B cell (primary cell): ENCODE data around the gene PHF20. TPM values are rescaled to one million over a fixed set of nuclear protein-coding genes. Genes with fewer than 3 reads are reported as not detected.

ENCODE experiments used
- ATAC-seq: fragments of 200-7000 bp; cut with Tn5 transposase; one replicate; pipeline ENCODE4 v1.10.0; 2021; ENCODE audit warnings: low read depth, mild to moderate bottlenecking, moderate number of reproducible peaks, moderate library complexity
- CTCF ChIA-PET: fragments of 350-600 bp; sonication (Branson Sonifier 250); formaldehyde crosslinking; loops from one replicate; lab custom pipeline; 2021; ENCODE audit warnings: antibody characterized with exemption, inconsistent platforms; lab: Charles Lee
- POLR2A ChIA-PET: fragments of 350-600 bp; sonication (Branson Sonifier 250); formaldehyde crosslinking; loops from one replicate; lab custom pipeline; 2021; ENCODE audit warnings: antibody characterized with exemption; lab: Charles Lee
- DNase-seq: peaks from one replicate; pipeline ENCODE4 v3.0.0; 2013
- H2AFZ ChIP-seq: 2 replicates; pipeline ENCODE4 v1.6.1; 2012; ENCODE audit warnings: mild to moderate bottlenecking, low read depth, low read length; ENCODE audit not compliant: insufficient read depth, poor library complexity, severe bottlenecking
- H3K27ac ChIP-seq, 2 donors: 1 replicate in 1 of 2; 2 replicates in 1 of 2; pipeline ENCODE4 v1.5.1; 2012 to 2013; ENCODE audit warnings: low read length in 2 of 2, mild to moderate bottlenecking in 2 of 2, moderate library complexity in 1 of 2
- H3K27me3 ChIP-seq, 4 experiments: fragments of 200-600 bp in 1 of 4; sonication (generic) in 1 of 4; replicated peaks in 1 of 4; 1 replicate in 2 of 4; 2 replicates in 2 of 4; pipeline versions ENCODE4 v1.6.1 to v1.7.0; 2013 to 2016; ENCODE audit warnings: low read length in 3 of 4, mild to moderate bottlenecking in 2 of 4, mixed read lengths in 1 of 4, moderate library complexity in 1 of 4; ENCODE audit not compliant: insufficient read depth in 4 of 4, control insufficient read depth in 3 of 4; ENCODE audit errors: control extremely low read depth in 1 of 4
- H3K36me3 ChIP-seq, 2 experiments: replicated peaks in 1 of 2; 1 replicate in 1 of 2; 2 replicates in 1 of 2; pipeline versions ENCODE4 v1.6.1 to v1.7.1; 2013; ENCODE audit warnings: low read length in 1 of 2; ENCODE audit not compliant: insufficient read depth in 2 of 2, control insufficient read depth in 1 of 2; ENCODE audit errors: control extremely low read depth in 1 of 2, extremely low read depth in 1 of 2
- H3K4me1 ChIP-seq, 2 donors: fragments of 200-600 bp in 1 of 2; sonication (generic) in 1 of 2; 1 replicate in 1 of 2; 2 replicates in 1 of 2; pipeline versions ENCODE4 v1.5.1 to v1.6.1; 2013 to 2017; ENCODE audit warnings: low read length in 2 of 2; ENCODE audit not compliant: control insufficient read depth in 2 of 2, insufficient read depth in 2 of 2
- H3K4me2 ChIP-seq: replicated peaks from 2 replicates; pipeline ENCODE3; 2012; ENCODE audit warnings: mild to moderate bottlenecking, low read depth, low read length; ENCODE audit not compliant: poor library complexity, severe bottlenecking
- H3K4me3 ChIP-seq, 5 experiments: fragments of 200-600 bp in 1 of 5; sonication (generic) in 1 of 5; 1 replicate in 3 of 5; 2 replicates in 2 of 5; pipeline versions ENCODE4 v1.5.1 to v1.7.0; 2011 to 2016; ENCODE audit warnings: low read length in 4 of 5, mild to moderate bottlenecking in 4 of 5, low read depth in 2 of 5, control low read depth in 1 of 5, moderate library complexity in 1 of 5; ENCODE audit not compliant: insufficient read depth in 1 of 5; ENCODE audit errors: control extremely low read depth in 1 of 5, extremely low read depth in 1 of 5
- H3K79me2 ChIP-seq: fragments of 200-600 bp; sonication (generic); one replicate; pipeline ENCODE4 v1.6.0; 2016; ENCODE audit warnings: low read length; ENCODE audit not compliant: control insufficient read depth, insufficient read depth
- H3K9ac ChIP-seq: fragments of 200-600 bp; sonication (generic); 2 replicates; pipeline ENCODE4 v1.6.1; 2017; ENCODE audit warnings: mild to moderate bottlenecking, low read length, moderate library complexity
- H3K9me3 ChIP-seq, 3 donors: one replicate each; pipeline versions ENCODE4 v1.6.1 to v1.7.1; 2013; ENCODE audit warnings: low read length in 2 of 3; ENCODE audit not compliant: control insufficient read depth in 2 of 3, insufficient read depth in 1 of 3; ENCODE audit errors: control extremely low read depth in 1 of 3
- H4K20me1 ChIP-seq: 2 replicates; pipeline ENCODE4 v1.6.0; 2012; ENCODE audit warnings: mild to moderate bottlenecking, low read length; ENCODE audit not compliant: insufficient read depth, control insufficient read depth, poor library complexity, severe bottlenecking
- H3K27ac Mint-ChIP-seq: one replicate; pipeline ENCODE4 v1.8.0; 2021; ENCODE audit warnings: mixed read lengths
- H3K27me3 Mint-ChIP-seq: one replicate; pipeline ENCODE4 v1.8.0; 2021; ENCODE audit warnings: mixed read lengths
- H3K4me1 Mint-ChIP-seq: one replicate; pipeline ENCODE4 v1.8.0; 2021; ENCODE audit warnings: mixed read lengths
- H3K4me3 Mint-ChIP-seq: one replicate; pipeline ENCODE4 v1.8.0; 2021; ENCODE audit warnings: mixed read lengths
- H3K9me3 Mint-ChIP-seq: one replicate; pipeline ENCODE4 v1.8.0; 2022; ENCODE audit warnings: mixed read lengths; ENCODE audit not compliant: insufficient read depth
- EZH2 ChIP-seq: IDR thresholded peaks from 2 replicates; pipeline ENCODE4 v1.6.1; 2012; ENCODE audit warnings: borderline replicate concordance, low read depth, mild to moderate bottlenecking, moderate library complexity, low read length; ENCODE audit not compliant: insufficient read depth, poor library complexity, severe bottlenecking
- WGBS: methylation state at CpG from one replicate; pipeline ENCODE4 v1.1.5; 2013; ENCODE audit warnings: missing lambda C conversion rate; ENCODE audit not compliant: insufficient coverage; 5-methylcytosine and 5-hydroxymethylcytosine counted together
- intact Hi-C: fragments of 100-400 bp; cut with micrococcal nuclease; formaldehyde crosslinking; loops from one replicate; pipeline ENCODE4 v1.10.0; 2022
- polyA plus RNA-seq: library from polyadenylated mRNA; depleted of rRNA; stranded (reverse); fragments of >200 nt; gene quantifications from 2 replicates; pipeline ENCODE4 v1.2.3, GENCODE V29; 2012
- total RNA-seq, 2 donors: library from RNA; stranded (reverse); fragments of 120-200 nt in 1 of 2; gene quantifications; 1 replicate in 1 of 2; 2 replicates in 1 of 2; pipeline versions ENCODE4 v1.2.3 to v1.2.4, GENCODE V29; 2013 to 2022
- TF ChIP-seq, protein P1 (sequence below): fragments of 200-600 bp; IDR thresholded peaks from one replicate; pipeline ENCODE4 v1.8.0; 2022; ENCODE audit warnings: antibody characterized with exemption, mild to moderate bottlenecking

The PHF20 gene
- total and polyA plus RNA-seq, 2 donors (not counting 1 experiment from before 2014, with no cell fraction given) = 53.6 to 92.3 TPM

GRCh38 chr20:35963878-35964277, 192.1 kb downstream of the PHF20 start:
- ChIA-PET POLR2A (interaction anchor here (0.6 kb wide), 1 partner anchor 442 kb away, joined by 3 read pairs; no protein-coding TSS in a partner anchor), CTCF (interaction anchor here (1.2 kb wide), 1 partner anchor 29 kb away, joined by 4 read pairs; no protein-coding TSS in a partner anchor)
- H4K20me1 ChIP-seq = no peaks in the 10 kb centered on the region
- no peak for TF ChIP-seq EZH2
- H3K4me1 Mint-ChIP-seq = no peaks in the 10 kb centered on the region
- DNase-seq = no peak
- no peaks in the 10 kb centered on the region for H3K79me2 ChIP-seq
- H3K27me3 ChIP-seq = no peaks in the 10 kb centered on the region
- no peak overlapping the region for H3K4me2 ChIP-seq
- H3K36me3 ChIP-seq = no peaks in the 10 kb centered on the region
- 100% methylated on average over 1 of the region's 4 CpGs for WGBS
- peaks cover 0 to 1% (median 0%) of the 10 kb centered on the region in 3 donors for H3K9me3 ChIP-seq
- H3K27me3 Mint-ChIP-seq = peaks cover 3% of the 10 kb centered on the region
- H3K27ac ChIP-seq = no peak overlapping the region
- no peak overlapping the region for H3K27ac Mint-ChIP-seq
- no peak for ATAC-seq
- H3K4me3 Mint-ChIP-seq = no peak overlapping the region
- H3K9me3 Mint-ChIP-seq = peaks cover 2% of the 10 kb centered on the region
- no peak overlapping the region for H3K9ac ChIP-seq
- H3K4me1 ChIP-seq = no peaks in the 10 kb centered on the region
- H2AFZ ChIP-seq = no peak overlapping the region
- intact Hi-C loops = no loop called here
- no peak overlapping the region for H3K4me3 ChIP-seq

GRCh38 chr20:35967979-35968640, 196.3 kb downstream of the PHF20 start, which contains the start of gene CNBD2:
Gene CNBD2 (plus strand): TSS chr20:35968590. CDS start chr20:35968763, 173 bp downstream.
- H3K36me3 ChIP-seq = no peaks in the 10 kb centered on the region
- no peak within 1 kb of the TSS for H3K4me3 Mint-ChIP-seq
- H3K9me3 ChIP-seq = no peaks in the 10 kb centered on the region
- WGBS = no CpG with 5 or more reads among the region's 3 CpGs
- ATAC-seq (no peak), DNase-seq (no peak)
- no peaks in the 10 kb centered on the region for H3K79me2 ChIP-seq
- no peaks in the 10 kb centered on the region for H3K4me1 Mint-ChIP-seq
- no peaks in the 10 kb centered on the region for H3K27me3 ChIP-seq
- intact Hi-C loops = no loop called here
- H3K4me2 ChIP-seq = no peak within 1 kb of the TSS
- H2AFZ ChIP-seq = no peak within 1 kb of the TSS
- ChIA-PET CTCF (interaction anchor here (1.6 kb wide), 1 partner anchor 14 kb away, joined by 7 read pairs; the partner anchor contains the start of gene SCAND1), POLR2A (interaction anchor here (0.7 kb wide), 1 partner anchor 9 kb away, joined by 6 read pairs; no protein-coding TSS in a partner anchor)
- no peaks in the 10 kb centered on the region for H3K4me1 ChIP-seq
- no peaks in the 10 kb centered on the region for H3K9me3 Mint-ChIP-seq
- H3K27ac Mint-ChIP-seq = no peak within 1 kb of the TSS
- H4K20me1 ChIP-seq = no peaks in the 10 kb centered on the region
- H3K4me3 ChIP-seq = no peak within 1 kb of the TSS
- peaks cover 7% of the 10 kb centered on the region for H3K27me3 Mint-ChIP-seq
- TF ChIP-seq EZH2 = no peak
- TF ChIP-seq, protein P1, sequence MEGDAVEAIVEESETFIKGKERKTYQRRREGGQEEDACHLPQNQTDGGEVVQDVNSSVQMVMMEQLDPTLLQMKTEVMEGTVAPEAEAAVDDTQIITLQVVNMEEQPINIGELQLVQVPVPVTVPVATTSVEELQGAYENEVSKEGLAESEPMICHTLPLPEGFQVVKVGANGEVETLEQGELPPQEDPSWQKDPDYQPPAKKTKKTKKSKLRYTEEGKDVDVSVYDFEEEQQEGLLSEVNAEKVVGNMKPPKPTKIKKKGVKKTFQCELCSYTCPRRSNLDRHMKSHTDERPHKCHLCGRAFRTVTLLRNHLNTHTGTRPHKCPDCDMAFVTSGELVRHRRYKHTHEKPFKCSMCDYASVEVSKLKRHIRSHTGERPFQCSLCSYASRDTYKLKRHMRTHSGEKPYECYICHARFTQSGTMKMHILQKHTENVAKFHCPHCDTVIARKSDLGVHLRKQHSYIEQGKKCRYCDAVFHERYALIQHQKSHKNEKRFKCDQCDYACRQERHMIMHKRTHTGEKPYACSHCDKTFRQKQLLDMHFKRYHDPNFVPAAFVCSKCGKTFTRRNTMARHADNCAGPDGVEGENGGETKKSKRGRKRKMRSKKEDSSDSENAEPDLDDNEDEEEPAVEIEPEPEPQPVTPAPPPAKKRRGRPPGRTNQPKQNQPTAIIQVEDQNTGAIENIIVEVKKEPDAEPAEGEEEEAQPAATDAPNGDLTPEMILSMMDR = no peak
- no peak within 1 kb of the TSS for H3K9ac ChIP-seq
- no peak within 1 kb of the TSS for H3K27ac ChIP-seq
